T-helper 22 cell (primary cell): ENCODE measurements around the gene SLC19A1.
A peak's percentile ranks its signal among the peaks of the same experiment; 100 is the strongest.

Experiments
- DNase-seq: peaks from one replicate; pipeline ENCODE4 v3.0.0-alpha.2; 2020; ENCODE audit warnings: low read depth

The SLC19A1 gene

DNA sequence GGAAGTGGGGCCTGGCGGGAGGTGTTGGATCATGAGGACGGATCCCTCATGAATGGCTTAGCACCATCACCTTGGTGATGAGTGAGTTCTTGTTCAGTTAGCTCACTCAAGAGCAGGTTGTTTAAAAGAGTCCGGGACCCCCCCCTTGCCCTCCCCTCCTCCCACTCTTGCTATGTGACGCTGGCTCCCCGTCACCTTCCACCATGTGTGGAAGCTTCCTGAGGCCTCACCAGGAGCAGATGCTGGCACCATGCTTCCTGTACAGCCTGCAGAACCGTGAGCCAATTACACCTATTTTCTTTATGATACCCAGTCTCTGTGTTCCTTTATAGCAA, 3.0 kb upstream of the SLC19A1 start:
- DNase-seq, result no peak

DNA sequence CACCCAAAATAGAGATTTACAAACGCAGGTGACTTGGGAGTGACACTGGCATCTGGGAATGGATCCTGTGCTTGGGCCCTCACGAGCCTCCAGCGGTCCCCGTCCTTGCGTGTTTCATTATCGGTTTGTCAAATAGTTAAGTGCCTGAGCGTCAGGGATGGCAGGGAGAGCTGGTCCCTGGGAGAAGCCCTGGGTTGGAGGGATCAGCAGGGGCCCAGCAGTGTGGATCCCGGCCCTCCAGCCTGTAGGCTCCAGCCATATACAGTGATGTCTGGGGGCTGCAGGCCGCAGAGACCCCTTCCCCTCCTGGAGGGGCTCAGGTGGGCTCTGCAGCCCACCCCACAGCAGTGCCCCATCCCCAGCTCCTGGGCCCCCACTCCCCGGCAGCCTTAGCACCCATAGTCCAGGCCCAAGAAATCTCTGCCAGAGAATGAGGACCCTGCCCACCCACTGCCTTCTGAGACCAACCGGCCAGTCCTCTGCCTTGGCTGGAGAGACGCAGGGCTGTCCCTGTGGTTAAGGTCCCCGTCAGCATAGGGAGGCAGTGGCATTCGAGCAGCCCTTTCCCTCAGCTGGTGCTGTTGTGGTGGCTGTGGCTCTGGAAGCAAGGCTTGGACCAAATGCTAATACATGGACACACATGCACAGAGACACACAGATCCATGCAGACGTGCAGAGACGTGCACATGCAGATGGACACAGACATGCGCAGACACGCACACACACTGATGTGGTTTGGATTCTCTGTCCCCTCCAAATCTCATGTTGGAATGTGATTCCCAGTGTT, 2.4 kb upstream of the SLC19A1 start:
- DNase-seq, result no peak

DNA sequence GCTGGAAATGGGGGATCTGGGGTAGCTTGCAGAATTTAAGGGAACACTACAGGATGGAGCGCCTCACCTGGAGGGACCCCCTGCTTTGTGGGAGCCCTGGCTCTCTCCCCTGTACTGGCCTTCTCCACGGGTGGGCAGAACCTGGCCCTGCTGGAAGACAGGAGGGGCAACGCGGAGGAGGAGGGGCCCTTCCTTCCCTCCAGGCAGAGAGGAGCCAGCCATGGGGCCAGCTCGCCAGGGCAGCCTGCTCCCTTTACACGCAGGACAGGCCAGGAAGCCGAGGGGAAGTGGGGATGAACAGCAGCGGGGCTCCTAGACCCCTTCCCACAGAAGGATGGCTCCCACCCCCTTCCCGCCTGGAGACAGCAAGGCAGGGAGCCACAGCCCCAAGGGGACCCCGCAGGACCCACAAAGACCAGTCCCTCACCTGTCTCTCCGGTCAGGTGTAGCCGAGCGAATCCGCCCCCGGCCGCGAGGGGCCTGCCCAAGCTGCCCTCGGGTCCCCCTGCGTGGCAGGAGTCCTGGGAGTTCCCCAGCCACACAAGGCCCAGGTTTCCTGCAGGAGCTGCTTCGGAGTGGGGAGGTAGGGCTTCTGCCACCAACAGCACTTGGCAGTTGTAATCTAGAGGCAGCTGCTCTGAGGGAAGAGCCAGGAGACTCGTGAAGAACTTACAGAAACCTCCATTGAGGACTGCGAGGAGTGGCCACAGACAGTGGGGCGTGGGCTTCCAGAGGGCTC, 1.6 kb upstream of the SLC19A1 start:
- DNase-seq, result no peak

DNA sequence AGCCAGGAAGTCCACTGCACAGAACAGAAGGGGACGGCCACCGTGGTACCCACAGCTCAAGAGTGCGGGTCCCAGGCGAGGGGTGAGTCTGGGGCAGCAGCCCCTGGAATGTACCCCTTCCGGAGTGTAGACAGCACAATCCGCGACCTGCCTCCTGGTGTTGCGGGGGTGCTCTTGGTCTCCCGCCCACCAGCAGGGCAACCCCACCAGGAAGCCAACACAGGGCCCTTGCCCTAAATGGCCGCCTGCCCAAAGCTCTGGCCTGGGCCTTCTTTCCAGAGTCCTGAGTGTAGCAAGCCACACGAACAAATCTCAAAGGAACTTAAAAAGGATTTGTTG, 1.1 kb upstream of the SLC19A1 start:
- DNase-seq, result no peak

DNA sequence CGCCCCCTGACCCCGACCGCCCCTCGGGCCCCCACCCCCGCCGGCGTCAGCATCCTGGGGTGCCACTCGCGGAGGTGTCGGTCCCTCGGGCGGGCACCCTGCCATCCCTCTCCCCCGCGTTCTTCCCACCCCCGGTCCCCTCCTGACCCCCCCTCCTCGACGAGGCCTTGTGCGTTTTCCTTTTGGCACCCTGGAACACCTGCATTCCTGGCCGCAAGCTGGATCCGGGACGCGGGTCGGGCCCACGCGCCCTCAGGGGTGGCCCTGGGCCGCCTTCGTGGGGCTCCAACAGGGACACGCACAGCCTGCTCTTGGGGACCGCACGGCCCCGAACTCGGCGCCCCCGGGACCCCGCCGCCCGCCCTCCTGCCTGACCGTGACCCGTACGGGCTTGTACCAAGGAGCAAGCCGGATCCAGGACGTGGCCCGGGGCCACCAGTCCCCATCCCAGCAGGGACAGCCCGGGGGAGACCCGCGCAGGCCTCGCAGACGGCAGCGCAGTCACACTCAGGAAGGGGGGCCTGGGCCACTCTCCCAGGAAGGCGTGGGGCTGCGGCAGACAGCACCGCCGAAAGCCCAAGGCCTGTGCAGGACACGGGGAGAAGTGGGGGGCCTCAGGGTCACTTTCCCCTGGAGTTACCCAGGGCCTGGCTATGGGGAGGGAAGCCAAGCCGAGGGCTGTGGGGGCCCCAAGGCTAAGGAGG, 579 bp upstream of the SLC19A1 start:
- DNase-seq, result no peak

DNA sequence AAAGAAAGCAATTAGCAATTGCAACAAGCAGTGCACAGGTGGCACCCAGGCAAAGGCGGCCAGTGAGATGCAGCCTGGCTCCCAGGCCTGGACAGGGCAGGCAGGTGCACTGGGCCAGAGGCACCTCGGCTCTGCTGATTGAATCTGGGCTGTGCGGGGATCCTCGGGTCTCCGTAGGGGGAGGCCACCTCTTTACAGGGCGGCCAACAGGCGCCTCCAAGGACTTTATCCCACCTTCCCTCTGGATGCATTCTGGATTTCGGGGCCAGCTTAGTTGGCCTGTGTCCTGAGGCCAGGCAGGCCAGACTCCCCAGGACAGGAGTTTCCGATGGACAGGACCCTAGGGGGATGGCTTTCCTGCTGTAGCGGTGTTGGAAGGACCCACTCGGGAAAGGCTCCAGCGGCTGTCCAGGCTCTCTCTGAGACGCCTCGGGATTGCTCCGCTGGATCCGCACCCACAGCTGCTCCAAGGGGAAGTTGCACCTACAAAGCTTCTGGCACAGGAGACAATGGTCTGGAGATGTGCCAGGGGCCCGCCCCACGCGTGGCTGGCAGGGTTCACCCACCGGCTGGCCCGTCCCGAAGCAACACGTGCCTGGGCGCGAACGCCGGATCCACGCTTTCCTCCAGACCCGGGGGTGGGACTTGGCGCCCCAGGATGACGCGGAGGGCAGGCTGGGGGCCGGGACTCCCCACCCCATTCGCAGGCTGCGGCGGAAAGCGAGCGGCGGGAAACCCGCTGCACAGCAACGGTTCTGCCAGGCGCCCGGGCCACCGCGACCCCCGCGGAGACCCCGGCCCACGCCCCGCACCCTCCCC, 810 bp downstream of the SLC19A1 start:
- peak; percentile 69 for DNase-seq

DNA sequence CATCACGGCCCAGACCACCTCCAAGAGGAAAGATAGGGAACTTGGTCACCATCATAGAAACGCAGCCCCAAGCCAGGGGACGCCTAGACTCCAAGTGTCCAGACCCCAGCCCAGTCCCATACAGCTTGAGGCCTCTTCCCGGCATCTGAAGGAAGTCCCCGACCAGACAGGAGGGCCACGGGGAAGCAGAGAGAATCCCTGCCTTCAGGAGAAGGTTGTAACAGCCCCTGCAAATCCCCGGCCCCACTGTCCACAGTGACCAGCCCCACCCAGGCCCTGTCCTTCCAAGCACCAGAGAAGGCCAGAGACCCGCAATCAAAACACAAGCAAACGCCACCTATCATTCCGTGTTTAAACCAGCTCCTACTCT, 1.7 kb downstream of the SLC19A1 start:
- DNase-seq, result no peak

DNA sequence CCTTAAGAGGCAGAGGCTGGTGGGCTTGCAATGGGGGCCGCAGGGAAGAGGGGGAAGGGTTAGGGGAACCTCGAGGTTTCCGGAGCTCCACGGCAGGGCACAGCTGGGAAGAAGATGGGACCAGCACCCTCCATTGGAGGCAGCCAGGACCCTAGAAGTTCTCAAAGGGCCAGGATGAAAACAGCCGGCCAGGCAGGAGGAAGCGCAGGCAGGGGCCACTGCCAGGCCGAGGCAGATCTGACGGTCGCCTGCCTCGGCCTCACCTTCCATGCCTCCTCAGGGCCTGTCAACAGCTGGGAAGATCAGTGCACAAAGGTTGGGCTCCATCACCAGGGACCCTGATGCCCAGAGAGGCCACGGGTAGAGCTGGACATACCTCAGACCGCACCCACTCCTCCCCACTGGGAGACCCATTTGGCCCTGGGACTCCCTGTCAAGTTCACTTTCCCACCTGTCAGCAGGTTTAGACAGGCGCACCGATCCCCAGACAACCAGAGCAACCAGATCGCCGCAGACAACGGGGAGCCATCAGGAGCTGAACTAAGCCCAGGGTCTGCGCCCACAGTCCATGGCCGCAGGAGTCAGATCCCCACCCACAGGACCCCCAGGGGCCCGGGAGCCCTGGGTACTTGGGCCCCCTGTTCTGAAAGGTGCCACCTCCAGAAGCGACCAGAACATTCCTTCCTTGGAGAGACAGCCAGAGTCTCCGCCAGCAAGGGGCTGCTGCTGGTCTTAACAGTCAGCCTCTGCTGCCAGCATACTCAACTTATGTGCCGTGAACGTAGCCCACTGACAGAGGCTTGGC, 2.2 kb downstream of the SLC19A1 start:
- no peak for DNase-seq

DNA sequence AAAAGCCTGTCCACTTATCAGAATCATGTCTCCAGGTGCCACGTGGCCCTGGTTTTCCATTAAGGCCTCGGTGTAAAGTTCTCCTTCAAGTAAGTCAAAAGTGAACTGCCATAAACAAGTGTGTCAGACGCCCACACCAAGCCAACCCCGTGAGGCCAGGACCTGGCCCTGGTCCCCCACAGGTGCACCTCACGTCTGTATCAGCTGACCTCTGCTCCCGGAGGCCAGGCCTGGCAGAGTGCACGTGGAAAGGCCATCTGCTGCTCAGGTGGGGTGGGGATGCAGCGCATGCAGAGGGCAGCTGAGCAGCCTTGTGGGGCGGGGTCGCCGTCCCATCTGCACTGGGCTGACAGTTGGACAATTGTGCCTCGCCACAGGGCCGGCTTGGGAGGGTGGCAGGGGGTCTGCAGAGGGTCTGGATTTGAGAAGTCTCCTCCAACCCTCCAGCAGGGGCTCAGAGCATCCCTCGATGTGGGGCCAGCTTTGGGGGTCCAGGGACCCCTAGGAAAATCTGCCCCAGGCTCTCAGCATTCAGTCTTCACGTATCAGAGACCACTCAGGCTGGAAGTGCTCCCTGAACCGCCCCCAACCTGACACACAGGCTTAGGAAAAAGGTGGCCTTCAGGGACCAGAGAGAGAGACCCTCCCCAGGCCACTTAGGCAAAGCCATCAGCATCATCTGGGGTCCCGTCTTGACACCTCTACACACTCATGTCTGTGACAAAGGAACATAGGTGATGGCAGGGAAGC, 3.0 kb downstream of the SLC19A1 start:
- DNase-seq, result no peak

DNA sequence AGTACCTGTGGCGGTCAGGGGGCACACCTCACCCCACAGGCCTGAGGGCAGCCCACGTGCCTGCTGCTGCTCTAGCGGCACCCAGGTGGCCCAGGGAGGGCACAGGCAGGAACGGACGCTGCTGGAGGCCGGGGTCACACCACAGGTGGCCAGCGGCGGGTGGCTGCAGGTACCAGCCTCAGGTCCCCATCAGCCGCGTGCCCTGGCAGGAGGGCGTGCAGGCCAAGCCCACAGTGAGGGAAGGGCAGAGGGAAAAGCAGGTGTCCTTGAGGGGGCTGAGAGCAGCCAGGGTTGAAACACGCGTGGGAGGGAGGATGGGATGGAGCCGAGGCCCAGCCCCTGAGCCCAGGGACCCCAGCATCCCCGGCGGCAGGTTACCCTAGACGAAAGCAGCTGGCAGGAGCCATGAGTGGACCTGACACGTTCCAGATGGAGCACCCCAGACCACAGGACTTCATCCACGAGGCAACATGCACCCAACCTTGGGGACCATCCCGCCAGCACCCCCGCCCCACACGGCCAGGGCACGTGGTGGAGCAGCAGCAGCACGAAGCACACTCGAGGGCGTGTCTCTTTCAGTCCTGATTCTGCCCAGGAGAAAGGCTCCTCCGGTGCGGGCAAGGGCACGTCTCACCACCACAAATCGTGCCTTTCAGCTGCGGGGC, 3.7 kb downstream of the SLC19A1 start:
- DNase-seq, result no peak

DNA sequence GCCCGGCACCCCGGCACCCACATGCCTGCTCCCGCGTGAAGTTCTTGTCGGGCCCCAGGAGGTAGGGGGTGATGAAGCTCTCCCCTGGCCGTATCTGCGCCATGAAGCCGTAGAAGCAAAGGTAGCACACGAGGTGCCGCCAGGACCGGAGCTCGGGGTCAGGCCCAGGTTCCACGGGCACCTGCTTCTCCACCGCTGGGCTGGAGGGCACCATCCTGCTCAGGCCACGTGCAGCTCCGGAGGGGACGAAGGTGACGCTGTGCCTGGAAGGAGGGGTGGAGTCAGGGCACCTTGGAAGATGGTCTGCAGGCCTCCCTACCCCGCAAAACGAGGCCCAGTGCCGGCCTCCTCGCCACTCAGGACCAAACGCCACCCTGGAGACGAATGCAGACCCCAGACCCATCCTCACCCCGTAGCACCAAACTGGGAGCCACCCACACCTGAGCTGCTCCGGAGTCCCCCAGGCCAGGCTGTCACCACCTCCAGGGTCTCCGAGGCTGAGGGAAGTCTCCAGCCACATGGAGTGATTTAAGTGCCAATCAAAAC, 4.4 kb downstream of the SLC19A1 start:
- no peak for DNase-seq

DNA sequence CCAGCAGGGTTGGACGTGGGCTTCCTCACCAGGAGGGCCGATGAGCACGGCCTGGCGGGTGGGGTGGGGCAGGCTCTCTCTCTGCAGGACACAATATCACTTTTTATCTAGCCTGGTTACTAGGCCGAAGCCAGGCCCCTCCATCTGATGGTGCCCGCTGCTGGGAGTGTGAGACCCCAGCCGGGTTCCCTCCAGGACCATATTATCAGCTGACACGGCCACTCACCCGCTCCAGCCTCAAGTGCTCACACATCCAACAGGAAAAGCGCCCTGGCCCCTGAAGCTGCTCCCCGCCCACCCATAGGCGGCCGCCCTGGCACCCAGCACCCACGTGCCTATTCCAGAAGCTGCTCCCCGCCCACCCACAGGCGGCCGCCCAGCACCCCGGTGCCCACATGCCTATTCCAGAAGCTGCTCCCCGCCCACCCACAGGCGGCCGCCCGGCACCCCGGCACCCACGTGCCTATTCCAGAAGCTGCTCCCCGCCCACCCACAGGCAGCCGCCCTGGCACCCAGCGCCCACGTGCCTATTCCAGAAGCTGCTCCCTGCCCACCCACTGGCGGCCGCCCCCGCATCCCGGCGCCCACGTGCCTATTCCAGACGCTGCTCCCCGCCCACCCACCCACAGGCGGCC, 5.0 kb downstream of the SLC19A1 start:
- DNase-seq, result no peak

DNA sequence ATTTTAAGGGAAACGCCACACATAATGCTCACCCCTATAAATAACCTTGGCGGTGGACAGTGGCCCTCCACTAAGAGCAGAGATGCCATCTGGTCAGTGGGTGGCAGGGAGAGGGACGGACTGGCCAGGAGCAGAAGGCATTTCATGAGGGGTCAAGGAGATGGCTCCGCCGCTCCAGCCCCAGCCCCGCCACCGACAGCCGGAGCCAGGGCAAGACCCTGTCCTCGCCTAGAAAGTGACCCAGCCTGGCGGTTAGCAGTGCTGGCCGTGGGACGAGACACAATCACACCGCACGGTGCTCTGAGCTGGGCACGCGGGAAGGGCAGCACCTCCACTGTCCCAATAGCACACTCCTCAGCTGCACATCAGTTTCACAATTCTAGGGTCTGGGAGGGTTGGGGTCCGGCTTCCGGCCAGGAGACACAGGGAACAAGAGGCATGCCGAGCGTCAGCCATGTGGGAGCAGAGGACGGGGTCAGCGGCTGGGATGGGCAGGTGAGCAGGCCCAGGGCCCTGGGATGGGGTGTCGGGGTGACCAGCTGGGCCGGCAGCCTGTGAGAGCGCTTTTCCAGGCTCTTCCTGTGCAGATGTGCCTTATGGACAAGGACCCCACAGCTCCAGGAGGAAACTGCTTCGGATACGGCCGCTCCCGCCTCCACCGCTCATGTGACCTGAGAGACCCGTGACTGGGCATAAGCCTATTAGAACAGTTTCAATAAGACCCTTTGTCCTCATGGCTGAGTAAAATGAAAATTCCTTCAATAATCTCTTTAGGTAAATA, 5.7 kb downstream of the SLC19A1 start:
- no peak for DNase-seq

DNA sequence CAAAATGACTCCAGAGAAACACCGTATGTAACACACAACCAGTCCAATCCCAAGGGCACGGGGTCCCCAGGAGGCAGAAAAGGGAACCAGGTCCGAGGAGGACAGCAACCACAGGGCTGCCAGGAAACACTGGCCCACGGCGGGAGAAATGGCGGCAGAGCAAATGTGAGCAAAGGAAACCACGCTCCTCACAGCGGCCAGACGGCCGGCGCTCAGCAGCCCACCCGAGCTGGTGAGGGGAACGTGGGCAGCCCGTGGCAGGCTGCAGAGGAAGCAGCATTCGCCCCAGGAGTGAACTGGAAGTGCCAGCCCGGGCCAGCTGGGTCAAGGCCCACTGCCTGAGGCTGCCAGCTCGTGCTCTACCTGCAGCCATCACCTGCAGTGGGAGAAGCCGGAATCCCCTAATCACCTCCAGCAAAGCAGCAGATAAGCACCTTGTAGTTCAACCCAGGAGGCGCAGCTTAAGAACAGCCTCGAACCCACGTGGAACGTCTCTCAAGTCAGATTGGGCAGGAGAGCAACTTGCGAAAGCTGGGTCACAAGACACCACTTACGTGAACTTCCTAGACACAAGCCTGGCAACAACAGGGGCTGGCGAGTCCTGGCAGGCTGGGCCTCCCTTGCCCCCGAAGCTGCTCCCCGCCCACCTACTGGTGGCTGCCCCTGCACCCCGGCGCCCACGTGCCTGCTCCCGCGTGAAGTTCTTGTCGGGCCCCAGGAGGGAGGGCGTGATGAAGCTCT, 6.7 kb downstream of the SLC19A1 start:
- DNase-seq, result no peak

DNA sequence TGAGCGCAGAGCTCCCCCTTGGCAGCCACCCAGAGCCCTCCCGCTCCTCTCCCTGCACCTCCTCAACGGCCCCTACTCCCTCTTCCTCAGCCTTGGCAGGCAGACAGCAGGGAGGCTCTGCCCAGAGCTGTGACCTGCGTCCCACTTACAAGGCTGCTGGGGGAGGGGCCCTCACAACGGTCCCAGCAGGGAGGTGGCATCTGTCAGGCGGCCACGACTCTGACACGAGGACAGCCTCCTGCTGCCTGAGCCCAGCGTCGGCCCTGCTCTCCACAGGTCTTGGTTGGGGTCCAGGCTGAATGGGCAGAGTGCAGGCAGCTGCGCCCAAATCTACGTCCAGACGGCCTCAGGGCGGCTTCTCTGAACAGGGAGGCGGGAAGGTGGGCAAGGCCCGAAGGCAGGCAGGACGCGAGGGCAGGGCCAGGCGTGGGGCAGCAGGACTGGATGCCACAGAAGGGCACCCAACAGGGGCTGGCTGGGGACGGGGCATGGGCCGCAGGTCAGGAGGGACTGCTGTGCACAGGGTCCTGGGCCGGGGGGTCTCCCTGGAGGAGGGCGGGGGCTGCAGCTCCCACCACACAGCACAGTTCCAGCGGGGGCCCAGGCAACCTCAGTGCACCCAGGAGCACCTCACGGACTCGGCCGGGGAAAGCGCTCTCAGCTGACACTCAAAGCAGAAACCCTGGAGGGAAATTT, 7.5 kb downstream of the SLC19A1 start:
- no peak for DNase-seq

DNA sequence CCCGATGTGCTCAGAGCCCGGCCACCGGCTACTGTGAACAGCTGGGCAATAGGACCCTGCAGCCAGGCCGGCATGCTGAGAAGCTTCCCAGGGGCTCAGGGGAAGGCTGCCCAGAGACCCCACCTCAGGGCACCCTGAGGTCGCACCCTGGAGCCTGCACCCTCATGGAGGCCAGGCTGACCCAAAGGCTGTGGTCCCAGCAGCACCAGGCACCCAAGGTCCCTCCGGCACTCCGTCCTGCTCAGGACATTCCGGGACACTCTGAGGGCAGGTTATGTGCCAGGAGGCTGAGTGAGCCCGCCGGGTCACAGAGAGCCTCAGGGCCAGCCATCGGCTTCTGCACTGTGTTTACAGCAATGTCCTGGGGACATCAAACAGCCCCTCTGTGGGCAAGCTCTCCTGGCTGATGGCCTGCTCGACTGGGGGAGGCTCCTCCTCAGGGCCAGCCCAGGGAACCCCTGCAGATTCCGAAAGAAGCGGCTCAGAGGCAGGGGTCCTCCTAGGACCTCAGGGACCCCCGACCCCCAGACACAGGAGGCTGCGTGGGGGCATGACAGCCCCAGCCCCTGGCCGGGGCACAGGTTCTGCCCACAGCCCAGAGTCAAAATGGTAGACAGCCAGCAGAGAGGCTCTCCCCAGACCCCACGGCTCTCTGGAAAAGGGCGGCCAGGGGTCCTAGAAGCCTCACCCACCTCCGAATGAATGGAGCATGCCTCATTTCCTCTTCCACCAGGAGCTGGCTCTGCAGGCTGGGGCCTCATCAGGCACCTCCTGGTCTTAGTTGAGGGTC, 8.2 kb downstream of the SLC19A1 start:
- DNase-seq, result no peak
